CD4-positive, alpha-beta T cell treated with Interleukin-21 for 1 hour (primary cell): ENCODE measurements around the gene ATE1.
"Not testable (repeated sequence)": the region's sequence is repeated elsewhere in the genome, so short reads cannot be mapped to it uniquely, and the experiment has no call there.

Experiments used
- DNase-seq: peaks from one replicate; pipeline ENCODE4 v3.0.0-alpha.2; 2020

ATE1 gene

GRCh38 chr10:121826773-121827172, 101.1 kb downstream of the ATE1 start:
- DNase-seq = not testable (repeated sequence)

- DNase-seq = peak; percentile 31
Observed at GRCh38 chr10:121823993-121824463, 103.8 kb downstream of the ATE1 start.

- no peak for DNase-seq
Observed at GRCh38 chr10:121822724-121823123, 105.1 kb downstream of the ATE1 start.

GRCh38 chr10:121822180-121822579, 105.7 kb downstream of the ATE1 start:
- DNase-seq = no peak

GRCh38 chr10:121819049-121819448, 108.8 kb downstream of the ATE1 start:
- no peak for DNase-seq

DNA sequence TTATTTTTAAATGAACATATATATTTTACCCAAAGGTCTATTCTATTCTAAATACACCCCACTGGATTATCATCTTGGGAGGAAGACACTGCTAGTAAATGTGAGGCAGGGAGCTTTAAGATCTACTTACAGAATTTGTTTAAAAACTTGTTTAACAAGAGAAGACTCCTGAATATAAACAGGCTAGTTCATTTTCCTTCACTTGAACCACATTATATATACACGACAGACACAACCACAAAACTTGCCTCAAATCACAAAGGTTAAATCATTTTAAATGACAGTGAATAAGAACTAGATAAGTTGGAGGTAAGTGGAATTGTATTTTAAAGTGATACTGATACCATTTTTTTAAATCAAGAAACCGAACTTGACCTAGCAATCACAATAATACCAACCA, 109.2 kb downstream of the ATE1 start:
- no peak for DNase-seq

- DNase-seq = no peak
Observed at GRCh38 chr10:121816197-121816596, 111.6 kb downstream of the ATE1 start.

- DNase-seq = no peak
Observed at GRCh38 chr10:121813857-121814256, 114.0 kb downstream of the ATE1 start.

- DNase-seq = no peak
Observed at GRCh38 chr10:121813211-121813815, 114.5 kb downstream of the ATE1 start.

DNA sequence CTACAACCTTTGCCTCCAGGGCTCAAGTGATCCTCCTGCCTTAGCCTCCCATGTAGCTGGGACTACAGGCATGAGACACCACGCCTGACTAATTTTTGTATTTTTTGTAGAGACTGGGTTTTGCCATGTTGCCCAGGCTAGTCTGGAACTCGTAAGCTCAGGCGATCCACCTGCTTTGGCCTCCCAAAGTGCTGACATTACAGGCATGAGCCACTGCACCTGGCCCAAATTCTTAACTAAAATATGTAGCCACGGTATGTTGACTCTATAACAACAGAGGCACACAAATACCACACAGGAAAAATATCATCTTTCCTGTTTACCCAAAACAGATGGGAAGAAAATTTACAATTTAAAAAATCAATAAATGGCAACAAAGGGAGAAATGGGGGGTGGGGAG, 115.8 kb downstream of the ATE1 start:
- DNase-seq = no peak

DNA sequence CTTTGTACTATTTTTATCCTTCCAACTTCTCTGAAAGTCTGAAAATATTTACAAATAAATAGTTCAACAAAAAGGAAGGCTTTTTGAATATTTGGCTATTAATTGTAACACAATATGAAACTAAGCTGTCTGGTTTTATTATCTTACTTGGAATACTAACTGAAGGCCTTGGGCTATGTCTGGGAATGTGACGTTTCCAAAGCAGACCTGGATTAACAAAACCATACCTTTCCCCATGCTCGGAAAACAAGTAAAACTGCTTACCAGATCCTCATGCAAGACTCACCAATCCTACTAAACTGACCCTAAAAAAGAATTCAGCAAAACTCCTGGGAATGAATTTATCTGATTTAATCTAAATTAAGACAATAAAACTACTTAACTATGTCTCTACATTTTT, 116.4 kb downstream of the ATE1 start:
- DNase-seq = no peak

- DNase-seq = no peak
Observed at GRCh38 chr10:121808835-121809234, 119.0 kb downstream of the ATE1 start.

- no peak for DNase-seq
Observed at GRCh38 chr10:121804460-121804859, 123.4 kb downstream of the ATE1 start.

GRCh38 chr10:121803611-121804010, 124.2 kb downstream of the ATE1 start:
- no peak for DNase-seq

- no peak for DNase-seq
Observed at GRCh38 chr10:121800831-121801230, 127.0 kb downstream of the ATE1 start.

DNA sequence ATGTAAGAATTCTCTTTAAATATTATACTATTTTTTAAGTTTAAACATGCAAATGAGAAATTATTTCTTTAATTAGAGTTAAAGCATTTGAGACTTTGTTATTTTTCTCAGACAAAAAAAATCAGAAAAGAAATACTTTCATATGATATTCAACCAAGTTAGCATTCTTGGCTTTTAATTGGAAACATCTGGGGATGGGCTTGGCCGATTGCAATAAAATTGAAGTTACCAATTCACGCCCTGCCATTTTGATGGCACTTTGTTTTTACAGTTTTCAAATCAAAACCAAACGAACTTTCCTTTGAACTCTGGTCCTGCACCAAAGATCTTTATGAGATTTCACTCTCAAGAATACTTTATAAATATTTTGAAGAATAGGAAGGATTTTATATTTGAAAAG, 127.7 kb downstream of the ATE1 start:
- DNase-seq = no peak

DNA sequence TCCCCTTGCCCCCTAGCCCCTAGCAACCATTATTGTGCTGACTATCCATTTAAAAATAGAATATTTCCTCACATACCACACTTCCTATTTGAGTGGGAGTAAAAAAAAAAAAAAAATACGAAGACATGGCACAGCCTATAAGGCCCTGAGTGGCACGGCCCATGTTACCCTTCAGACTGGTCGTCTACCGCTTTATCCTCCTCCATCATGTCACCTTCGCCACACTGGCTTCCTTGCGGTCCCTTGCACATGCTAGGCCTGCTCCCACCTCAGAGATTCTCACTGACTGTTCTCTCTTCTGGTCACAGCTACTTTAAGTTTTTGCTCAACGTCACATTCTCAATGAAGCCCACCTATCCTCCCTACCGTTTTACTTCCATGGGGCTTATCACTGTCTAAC, 130.3 kb downstream of the ATE1 start:
- no peak for DNase-seq

DNA sequence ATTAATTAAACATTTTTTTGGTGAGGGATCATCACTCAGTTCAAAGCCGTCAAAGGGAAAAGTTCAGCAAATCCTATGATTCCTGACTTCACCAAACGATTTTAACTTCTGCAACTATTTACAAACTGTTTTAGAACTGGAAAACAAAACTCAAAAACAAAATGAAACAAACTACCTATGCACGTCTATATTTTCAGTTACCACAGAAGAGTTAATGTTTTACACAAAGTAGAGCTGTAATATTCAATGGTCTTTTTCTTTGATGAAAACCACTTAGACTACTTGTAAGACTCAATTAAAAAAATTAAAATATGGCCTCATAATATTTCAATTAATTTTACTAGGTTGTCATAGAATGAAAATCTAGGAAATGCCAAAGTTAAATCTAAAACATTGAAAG, 131.5 kb downstream of the ATE1 start:
- DNase-seq = no peak

- no peak for DNase-seq
Observed at GRCh38 chr10:121792198-121792597, 135.6 kb downstream of the ATE1 start.

- no peak for DNase-seq
Observed at GRCh38 chr10:121791761-121792160, 136.1 kb downstream of the ATE1 start.

DNA sequence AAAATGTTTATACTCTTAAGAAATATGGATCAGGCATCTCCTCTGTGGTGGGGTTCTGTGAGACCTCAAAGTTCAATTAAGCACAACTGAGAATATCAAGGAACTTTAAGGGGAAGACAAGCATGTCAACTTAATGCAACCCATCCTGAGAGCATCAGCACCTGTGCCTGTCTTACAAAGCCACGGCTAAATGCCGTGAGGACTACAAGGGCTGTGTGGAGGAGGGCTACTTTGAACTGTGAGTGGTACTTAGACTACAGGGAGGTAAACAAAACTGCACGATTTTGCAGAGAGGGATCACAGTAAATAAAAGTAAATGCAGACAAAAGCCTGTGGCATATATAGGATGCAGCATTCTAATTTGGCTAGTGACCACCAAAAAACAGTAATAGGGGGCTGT, 139.1 kb downstream of the ATE1 start:
- DNase-seq = no peak

DNA sequence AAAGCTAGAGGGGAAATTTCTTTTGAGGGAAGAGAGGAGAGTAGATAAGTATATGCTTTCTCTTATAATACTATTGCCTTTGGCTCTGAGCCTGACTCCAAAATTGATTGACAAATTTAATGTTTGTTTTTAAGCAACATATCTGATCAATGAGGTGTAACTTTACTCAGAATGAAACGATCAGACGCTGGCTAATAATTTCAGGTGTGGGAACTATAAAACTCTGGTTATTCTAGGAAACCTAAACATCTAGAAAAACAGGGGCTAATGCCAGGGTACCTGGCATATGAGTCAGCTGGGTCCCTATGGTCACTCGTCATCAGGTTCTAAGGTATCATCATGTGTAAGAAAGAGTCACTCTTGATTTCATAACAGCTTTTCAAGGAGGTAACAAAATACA, 139.7 kb downstream of the ATE1 start:
- no peak for DNase-seq

GRCh38 chr10:121787169-121787568, 140.7 kb downstream of the ATE1 start:
- DNase-seq = no peak

DNA sequence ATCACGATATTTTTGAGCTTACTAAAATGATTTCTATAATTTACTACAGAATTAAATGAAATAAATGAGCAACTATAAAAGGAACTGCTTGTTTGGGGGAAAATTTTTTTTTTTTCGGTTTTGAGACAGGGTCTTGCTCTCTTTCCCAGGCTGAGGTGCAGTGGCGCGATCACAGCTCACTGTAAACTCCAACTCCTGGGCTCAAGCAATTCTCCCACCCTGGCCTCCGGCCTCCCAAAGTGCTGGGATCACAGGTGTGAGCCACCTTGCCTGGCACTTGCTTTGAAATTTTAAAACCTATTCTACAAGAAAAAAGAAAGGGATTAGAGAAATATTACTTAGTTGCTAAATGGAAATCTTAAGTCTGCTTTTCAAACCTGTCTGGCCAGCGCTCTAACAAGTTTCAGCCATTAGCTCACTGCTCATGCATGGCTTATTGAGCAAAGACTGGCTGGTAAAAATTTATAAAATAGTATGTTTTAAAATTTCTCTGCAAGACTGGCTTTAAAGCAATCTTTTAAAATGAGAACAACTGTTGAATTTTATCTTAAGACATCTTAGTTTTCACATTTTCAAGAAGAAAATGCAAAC, 144.0 kb downstream of the ATE1 start:
- DNase-seq = no peak

DNA sequence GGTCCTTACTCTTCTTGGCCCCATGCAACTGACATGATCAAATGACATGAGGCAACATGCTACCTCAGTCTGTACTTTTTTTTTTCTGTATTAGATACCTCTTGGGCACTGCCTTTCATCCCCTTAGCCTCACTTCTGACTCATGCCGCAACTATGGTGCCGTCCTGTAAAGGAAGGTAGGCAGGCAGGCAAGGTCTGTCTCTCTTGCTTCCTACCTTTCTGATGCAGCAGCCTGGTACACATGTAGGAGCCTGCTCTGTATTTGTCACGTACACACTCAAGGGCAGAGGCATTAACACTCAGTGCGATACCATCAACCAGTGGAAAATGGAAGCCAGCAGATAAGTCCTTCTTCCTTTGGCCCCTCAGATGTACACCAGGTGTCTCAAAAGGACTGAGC, 146.7 kb downstream of the ATE1 start:
- DNase-seq = no peak
